Stimulated activated CD8-positive, alpha-beta memory T cell treated with anti-CD3 and anti-CD28 coated beads, Interleukin-15, amount 100 ng/mL, for 4 hours (primary cell): ENCODE data around the gene RBAK.
"Not testable (repeated sequence)": the region's sequence is repeated elsewhere in the genome, so short reads cannot be mapped to it uniquely, and the experiment has no call there.

Experiments used
- DNase-seq, 2 donors: peaks; one replicate each; pipeline ENCODE4 v3.0.0-alpha.2; 2020; ENCODE audit warnings: low read depth in 2 of 2

RBAK gene

GRCh38 chr7:5051731-5052130 lies 6.1 kb downstream of the RBAK start:
- not testable (repeated sequence) for DNase-seq

- DNase-seq: no peak
These were observed 7.5 kb downstream of the RBAK start for GRCh38 chr7:5053175-5053574.

GRCh38 chr7:5063698-5064097 lies 18.0 kb downstream of the RBAK start:
- no peak for DNase-seq

- no peak for DNase-seq
These were observed 18.9 kb downstream of the RBAK start for GRCh38 chr7:5064391-5065106.

- DNase-seq: no peak
These were observed 19.4 kb downstream of the RBAK start for GRCh38 chr7:5065107-5065407.

GRCh38 chr7:5068521-5068920 lies 22.9 kb downstream of the RBAK start:
- no peak for DNase-seq

GRCh38 chr7:5070206-5070605 lies 24.5 kb downstream of the RBAK start:
- DNase-seq: no peak

GRCh38 chr7:5075187-5075586 lies 29.5 kb downstream of the RBAK start:
- DNase-seq: not testable (repeated sequence)

GRCh38 chr7:5077740-5078139 lies 32.1 kb downstream of the RBAK start:
- no peak for DNase-seq

- DNase-seq: no peak
These were observed 37.1 kb downstream of the RBAK start for GRCh38 chr7:5082806-5083205.

GRCh38 chr7:5083311-5083711 lies 37.7 kb downstream of the RBAK start:
- no peak for DNase-seq

- no peak for DNase-seq
These were observed 40.6 kb downstream of the RBAK start for GRCh38 chr7:5086256-5086655.

- not testable (repeated sequence) for DNase-seq
These were observed 42.7 kb downstream of the RBAK start for GRCh38 chr7:5088228-5088833.

- DNase-seq: no peak
These were observed 43.2 kb downstream of the RBAK start for GRCh38 chr7:5088906-5089305.

GRCh38 chr7:5093948-5094347 lies 48.3 kb downstream of the RBAK start:
- DNase-seq: no peak

GRCh38 chr7:5094641-5095040 lies 49.0 kb downstream of the RBAK start:
- no peak for DNase-seq

- DNase-seq: no peak
These were observed 70.7 kb downstream of the RBAK start for GRCh38 chr7:5116359-5116758.

- no peak for DNase-seq
These were observed 71.7 kb downstream of the RBAK start for GRCh38 chr7:5117095-5117970.
